Measurements from ENCODE around the gene RGL1.

Gene RGL1

DNA sequence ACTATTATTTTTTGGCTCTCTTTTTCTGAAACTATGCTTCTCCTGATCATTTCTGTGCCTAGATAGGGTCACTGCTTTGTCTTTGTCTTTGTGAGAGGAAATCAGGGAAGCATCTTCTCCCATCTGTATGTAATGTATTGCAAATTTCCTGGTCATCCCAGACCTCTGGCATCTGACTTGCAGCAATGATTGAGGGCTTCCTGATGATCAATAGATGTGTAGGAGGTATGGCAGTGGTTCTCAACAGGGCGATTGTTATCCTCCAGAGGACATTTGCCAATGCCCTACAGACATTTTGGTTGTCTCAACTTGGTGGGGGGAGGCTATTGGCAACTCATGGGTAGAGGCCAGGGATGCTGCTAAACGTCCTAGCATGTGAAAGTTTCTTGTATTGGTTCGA, 64.7 kb downstream of the RGL1 start:
- DNase-seq (ENCODE audit: low read depth) = no peak

DNA sequence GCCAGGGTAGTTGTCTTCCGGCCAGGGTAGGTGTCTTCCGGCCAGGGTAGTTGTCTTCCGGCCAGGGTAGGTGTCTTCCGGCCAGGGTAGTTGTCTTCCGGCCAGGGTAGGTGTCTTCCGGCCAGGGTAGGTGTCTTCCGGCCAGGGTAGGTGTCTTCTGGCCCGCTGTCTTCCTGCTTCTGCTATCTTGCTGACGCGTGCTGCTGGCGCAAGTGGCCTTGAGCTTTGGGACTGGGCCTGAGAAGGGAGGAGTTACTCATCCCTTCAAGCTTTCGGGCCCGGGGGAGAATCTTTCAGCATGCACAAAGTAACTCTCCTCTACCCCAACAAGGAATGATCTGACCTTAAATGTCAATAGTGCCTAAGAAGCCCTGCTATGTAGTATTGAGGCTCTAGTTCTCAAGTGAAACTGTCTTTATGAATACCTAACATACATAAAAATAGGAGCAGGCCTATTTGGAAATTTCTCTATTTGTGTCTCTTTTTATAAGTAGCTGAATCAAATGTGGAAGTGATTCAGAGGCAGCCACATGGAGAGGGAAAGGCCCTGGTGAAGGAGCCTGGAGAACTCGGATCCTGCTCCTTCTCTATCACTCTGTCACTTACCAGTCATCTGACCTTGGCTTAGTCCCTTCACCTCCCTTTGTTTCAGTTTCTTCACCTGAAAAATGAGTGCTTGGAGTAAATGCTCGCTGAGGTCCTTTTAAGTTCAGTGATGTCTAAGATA, 65.6 kb downstream of the RGL1 start:
- DNase-seq (ENCODE audit: low read depth) = no peak

DNA sequence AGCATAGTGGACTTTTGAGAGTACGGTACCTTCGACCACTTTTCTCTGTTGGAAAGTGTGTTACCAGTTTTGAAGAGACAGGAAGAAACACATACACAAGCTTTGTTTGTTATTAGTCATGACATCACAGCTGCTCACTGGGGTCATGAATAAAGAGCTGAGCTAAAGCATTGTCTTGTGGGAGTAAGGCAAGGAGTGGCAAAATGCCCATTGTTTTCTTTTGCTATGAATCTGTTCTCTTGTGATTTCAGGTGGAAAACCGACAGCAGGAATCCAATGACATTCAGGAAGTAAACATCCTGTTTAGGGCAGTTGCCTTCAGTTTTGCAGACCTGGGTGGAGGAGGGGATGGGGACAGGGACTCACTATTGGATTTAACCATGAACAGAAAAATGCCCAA, 66.2 kb downstream of the RGL1 start:
- no peak for DNase-seq (ENCODE audit: low read depth)

DNA sequence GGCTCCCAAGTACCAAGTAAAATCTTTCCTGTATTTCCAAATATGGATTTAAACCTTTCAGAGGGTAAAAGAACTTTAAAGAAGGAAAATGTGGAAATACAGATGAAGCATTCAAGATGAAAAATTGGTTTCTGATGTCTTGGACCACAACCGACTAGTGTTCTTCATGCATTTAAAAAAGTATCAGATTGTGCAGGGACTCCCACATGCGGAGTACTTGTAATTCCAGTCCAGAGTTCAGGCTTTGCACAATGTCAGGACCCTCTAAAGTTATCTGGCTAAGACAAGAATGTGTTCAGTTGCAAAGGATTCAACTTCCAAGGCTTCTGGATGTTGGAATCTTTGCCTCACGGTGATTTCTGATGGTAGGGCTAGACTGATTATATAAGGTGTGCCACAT, 66.7 kb downstream of the RGL1 start:
- DNase-seq (ENCODE audit: low read depth) = no peak

DNA sequence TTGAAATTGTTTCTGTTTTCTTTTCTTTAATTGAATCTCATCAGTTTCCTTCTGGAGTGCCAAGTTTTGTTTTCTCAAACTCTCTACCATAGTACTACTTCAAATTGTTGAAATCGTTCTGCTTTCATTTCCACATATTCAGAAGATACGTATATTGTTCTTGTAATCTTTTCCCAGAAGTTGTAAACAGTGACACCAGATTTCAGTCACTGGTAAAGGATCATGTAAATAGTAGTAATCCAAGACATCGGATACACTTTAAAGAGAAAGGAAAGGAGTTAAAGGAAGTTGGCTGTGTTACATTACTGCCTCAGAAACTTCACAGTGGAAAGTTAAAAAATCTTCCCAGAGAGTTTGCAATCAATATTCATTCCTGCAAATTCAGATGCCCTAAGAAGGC, 67.5 kb downstream of the RGL1 start:
- DNase-seq (ENCODE audit: low read depth) = no peak

DNA sequence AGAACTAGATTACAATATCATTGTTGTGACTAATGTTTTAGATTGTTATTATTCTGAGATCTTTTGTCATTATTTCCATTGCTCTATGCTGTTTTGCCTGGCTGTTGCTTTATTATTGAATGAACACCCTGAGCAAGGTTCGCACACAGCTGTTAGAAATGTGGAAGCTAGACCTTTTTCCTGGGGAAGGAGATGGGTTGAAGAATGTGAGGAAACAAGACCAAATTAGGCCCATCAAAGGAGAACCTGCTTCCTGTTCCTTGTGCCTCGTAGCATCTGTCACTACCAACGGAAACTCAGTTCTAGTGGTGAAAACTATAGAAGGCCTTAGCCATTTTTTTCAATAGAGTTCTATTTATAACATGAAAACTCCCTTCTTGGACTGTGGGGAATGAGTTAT, 68.7 kb downstream of the RGL1 start:
- no peak for DNase-seq (ENCODE audit: low read depth)

DNA sequence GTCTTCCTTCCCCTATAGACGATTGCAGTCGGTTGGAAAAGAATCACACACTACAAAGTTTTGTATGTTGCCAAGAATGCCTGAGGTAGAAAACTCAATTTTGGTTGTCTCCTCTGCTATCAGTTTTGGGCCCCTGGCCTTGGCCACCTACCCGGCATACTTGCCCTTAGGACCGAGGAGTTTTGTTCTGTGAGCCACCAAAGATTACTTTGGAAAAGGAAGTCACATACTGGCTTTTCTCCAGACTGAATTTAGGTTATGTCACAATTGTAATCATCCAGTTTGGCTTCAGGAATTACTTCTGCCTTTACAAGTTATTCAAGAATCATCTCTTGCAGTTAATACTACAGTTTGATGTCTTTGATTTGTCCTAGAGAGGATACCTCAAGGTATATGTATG, 71.4 kb downstream of the RGL1 start:
- DNase-seq (ENCODE audit: low read depth) = no peak

DNA sequence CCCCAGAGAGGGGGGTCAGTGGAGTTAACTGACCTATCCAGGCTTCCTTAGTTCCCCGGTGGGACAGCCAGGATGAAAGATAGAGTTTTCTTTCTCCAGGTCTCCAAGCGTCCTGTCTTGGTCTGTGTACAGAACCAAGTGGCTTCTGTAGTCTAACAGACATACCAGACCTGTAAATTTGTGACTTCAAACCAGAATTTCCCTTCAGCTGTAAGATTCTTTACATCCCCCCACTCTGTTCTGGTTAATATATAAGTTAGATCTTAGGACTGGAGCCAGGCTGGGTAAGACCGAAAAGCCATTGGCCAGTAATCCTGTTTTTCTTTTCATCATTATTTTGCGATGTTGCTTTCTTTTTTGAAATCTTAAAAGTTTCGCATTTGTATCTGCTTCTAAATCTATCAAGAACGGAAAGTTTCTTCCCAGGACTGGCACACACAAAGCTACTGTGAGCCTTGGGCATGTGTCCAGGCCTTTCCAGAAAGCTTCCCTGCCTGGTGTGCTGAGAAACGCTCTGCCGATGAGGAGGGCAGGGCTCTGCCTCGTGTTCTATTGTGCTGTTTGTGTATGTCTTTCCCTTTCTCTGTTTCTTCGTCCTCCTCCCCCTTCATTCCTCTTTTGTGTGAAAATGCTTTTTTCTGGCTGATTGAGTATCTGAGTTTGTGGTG, 72.3 kb downstream of the RGL1 start:
- DNase-seq (ENCODE audit: low read depth) = no peak

DNA sequence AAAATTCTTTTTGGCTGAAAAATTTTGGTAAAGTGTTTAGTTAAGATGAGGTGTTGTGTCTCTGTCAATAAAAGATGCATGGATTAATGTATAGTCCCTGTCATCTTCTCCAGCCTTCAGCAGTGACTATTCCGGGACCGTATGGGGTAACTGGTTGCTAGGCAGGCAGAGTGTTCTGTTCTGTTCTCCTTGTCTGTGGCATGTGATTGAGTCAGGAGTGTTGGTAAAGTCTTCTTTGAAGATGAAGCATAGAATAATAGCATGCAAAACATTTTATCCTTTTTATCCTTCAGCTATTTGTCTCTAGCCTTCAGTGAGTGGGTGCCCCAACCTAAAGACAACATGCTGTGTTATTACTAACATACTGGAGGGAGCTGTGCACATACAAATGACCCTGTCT, 74.6 kb downstream of the RGL1 start:
- DNase-seq (ENCODE audit: low read depth) = no peak

DNA sequence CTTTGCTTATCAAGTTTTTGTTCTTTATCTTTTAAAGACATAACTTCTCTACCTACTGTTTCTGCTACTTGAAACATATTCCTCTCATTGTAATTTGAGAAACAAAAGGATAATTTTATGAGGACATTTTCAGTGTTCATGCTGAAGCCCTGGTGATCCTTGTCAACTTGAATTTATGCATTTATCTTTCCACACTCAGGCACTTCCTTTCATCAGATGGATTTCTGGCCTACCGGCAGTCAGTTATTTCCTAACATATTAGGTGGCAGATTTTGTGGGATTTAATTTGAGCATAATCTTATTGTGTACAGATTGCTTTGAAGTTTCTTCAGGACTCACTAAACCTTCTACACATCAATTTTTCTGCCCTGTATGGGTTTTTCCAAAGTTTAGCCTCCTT, 75.0 kb downstream of the RGL1 start:
- no peak for DNase-seq (ENCODE audit: low read depth)

DNA sequence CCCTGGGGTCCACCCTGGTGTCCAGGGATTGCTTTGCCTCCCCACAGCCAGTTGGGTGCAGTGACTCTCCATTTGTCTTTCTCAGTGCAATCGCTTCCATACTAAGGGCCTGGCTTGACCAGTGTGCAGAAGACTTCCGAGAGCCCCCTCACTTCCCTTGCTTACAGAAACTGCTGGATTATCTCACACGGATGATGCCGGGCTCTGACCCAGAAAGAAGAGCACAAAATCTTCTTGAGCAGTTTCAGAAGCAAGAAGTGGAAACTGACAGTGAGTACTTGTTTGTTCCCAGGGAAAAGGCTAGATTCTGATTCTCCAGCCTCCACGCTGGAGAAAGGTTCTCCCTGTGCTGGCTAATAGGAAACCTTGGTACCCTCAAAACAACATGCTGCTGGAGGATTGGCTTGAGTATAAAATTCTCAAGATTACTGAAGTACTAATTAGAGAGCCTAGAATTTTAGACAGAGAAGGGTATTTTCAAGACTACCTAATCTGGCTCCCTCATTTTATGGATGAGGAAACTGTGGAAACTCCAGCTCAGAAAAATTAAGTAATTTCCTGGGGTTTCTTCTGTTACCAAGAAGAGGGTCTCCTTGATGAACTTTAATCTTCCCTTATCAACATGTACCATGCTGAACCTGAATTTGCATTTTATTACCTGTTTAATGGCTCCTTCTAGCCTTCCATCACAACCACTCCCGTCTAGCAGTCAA, 75.8 kb downstream of the RGL1 start:
- no peak for DNase-seq (ENCODE audit: low read depth)

DNA sequence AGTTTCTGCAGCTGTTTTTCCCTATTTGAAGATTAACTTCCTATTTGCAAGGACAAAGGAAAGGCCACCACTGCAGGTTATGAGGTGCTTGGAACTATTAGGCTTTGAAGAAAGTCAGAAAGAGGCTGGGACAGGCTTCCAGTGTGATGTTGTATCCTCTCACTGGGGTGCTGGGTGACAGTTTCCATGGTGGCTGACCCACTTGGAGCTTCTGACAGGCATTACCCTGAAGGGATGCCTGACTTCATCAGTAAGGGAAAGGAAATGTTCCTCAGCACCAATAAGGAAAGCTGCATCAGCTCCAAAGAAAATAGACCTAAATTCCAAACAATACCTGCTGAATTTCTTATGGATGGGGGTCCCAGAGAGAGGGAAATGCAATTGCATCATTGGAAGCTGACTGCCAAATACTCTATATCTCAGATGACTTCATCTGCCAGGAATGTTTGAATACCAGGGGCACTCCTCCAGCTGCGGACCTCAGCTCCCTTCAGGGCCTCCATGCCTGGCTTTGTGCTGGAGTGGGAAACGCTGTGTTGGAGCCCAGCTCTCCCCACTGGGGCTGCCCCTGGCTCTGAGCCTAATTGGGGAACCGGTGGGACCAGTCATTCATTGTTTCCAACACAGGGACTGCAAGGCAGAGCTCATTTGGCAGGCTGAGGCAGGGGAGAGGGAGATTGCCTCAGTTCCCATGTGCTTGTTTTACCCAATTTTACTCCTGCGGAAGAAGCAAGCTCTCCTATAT, 76.6 kb downstream of the RGL1 start:
- DNase-seq (ENCODE audit: low read depth) = no peak

DNA sequence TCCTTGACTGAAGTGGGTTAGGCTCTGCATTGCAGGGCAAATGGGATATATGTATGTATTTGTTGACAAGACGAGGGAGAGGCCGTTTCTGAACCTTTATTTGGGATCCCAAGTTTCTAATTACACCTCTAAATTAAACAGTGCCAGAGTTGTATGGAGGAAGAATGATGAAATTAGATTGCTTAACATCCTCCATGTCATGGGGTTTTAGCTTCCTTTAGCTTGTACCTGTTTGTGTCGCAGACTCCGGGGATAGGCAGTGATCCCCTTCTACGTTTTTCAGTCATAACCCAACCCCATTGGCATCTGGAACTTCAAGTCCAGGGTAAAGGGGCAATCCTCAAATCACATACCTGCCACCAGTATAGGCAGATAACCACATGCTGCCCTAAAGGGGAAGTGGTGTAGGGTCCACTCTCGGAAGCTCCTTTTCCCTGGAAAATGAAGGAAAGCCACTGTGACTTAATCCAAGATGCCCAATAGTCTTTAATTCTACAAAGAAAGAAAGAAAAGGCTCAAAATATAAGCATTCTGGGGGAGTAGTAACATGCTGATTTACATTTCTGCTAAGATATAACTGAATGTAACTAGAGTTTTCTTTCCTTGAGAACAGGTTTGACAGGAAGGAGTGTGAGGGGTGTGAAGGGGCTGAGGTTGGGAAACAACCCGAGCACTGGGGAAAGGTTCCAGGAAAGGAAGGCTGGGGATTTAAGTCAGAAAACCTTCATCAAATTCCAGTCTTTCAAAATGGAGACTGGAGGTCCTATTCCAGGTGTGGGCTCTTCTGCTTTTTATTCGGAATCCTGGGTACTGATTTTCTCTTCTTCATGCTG, 77.6 kb downstream of the RGL1 start:
- DNase-seq (ENCODE audit: low read depth) = no peak

DNA sequence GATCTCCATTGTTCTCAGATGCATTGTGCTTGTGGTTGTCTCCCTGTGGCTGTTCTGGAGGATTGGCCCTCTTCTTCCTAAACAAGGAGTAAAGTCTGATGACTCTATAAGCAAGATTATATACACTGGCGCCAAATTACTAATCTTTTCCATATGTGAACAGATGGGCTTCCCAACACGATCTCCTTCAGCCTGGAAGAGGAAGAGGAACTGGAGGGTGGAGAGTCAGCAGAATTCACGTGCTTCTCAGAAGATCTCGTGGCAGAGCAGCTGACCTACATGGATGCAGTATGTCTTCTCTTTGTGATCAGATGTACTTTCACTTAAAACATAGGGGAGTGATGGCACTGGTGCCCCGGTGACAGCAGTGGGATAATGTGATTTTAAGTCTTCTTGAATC, 78.7 kb downstream of the RGL1 start:
- no peak for DNase-seq (ENCODE audit: low read depth)

DNA sequence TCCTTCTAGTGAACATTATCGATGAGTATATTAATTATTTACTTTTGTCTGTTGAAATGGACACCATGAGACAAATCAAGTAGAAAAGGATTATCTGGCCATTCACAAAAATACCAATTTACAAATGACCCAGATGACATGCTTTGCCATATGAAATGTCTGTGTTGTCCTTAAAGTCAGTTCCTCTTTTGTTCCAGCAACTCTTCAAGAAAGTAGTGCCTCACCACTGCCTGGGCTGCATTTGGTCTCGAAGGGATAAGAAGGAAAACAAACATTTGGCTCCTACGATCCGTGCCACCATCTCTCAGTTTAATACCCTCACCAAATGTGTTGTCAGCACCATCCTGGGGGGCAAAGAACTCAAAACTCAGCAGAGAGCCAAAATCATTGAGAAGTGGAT, 79.6 kb downstream of the RGL1 start:
- DNase-seq (ENCODE audit: low read depth) = no peak

DNA sequence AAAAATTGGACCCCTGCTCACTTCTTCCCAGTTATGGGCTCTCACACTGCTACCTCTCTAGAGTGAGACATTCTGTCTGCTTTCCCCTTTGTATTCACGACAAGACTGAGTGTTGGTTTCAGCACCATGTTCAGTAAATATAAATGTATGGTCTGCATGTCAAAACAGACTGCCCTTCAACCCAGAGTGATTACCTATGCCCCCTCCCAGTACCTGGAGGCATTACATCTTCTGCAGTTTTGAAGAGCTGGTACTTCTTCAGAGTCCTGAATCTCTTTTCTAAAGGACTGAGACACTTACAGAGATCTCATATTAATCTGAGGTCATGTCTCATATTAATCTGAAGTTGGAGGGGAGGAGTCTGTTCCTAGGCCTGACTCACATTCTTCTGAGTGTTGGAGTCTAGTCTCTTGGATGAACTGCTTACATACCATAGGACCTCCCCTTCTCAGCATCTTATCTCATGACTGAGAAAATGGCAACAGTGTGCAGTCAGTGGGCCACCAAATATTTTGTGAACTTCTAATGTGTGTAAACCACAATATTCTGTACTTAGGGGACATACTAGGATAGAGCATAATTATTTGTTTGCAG, 80.3 kb downstream of the RGL1 start:
- DNase-seq (ENCODE audit: low read depth) = no peak

DNA sequence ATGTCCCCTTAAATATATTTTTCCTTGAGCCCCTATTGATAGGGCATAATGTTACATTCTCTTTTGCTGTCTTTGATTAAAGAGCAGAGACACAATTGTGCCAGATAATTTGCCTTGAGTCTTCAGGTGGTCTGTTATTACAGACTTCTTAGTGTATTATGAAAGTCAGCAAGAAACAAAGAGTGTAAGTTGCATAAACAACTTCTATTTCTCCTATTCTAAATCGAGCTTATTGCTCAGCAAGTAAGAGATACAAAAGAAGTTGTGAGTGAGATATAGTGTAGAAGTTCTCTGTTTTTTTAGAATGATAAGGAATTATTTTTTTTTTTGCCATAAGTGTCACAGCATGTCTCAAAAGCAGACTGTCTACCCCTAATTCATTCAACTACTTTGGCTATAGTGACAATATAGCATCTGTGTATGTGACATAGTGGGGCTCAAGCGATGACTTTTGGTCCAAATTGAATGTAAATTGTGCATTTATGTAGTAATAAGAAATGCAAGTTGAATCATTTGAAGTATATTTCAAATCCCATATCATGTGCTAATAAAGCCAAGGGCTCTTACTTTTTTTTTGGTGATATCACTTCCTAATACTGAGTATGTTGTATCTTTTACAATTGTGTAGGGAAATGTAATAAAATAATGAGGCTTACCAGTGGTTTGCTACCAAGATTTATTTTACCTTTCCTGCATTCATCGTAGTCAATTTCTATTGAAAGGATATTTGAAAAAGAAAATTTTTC, 81.3 kb downstream of the RGL1 start:
- DNase-seq (ENCODE audit: low read depth) = no peak

DNA sequence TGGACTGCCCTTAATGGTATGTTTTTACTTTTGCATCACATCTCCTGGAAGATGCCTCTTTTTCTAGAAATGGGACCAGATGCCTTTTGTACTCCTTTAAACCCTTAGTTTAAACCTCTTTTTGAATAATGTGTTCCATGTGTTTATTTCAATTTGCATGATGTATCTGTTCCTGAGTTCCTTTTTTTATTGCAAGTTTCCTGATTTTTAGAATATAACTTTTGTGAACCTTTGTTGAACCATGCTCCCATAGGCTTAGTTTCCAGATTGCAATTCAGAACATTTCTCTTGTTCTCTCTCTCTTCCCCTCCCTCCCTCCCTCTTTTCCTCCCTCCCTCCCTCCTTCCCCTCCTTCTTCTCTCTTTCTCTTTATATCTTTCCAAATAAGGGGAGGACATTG, 81.9 kb downstream of the RGL1 start:
- DNase-seq (ENCODE audit: low read depth) = no peak

DNA sequence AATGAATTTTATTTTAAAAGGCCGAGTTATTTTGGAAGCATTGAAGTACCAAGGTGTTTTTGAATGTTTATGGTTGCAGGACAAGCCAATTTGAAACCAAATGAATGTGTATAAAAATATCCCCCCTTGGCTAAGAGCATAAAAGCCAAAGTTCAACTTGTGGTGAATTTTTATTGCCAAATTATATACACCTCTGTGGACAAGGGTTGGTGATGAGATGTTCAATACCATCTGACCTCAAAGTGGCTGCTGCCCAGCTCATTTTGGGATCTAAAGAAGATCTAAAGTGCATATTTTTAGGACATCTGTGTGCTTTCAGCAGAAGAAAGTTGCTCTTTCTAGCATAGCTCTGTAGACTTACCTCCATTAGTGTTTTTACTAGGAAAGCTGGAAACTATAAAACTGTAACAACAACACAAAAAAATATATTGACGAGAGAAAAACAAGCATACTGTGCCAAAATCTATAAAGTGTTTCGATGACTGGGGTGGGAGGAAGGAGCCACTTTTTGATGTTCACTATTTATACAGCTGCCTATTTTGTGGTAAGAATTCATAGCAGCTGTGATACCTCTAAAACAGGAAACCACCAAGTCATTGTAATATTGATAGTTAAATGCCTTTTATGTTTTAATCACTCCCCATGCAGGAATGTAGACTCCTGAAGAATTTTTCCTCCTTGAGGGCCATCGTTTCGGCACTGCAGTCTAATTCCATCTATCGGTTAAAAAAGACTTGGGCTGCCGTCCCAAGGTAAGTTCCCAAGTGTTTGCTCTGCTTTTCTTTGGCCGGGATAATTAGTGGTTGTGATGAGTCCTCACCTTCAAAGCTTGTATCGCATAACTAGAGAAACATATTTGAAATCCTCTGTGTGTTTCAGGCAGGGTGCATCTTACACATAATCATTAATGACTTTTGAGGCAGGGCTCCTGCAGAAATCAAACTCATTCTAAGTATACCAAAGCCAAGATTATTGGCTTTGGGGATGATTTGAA, 83.2 kb downstream of the RGL1 start:
- DNase-seq (ENCODE audit: low read depth) = no peak
